NB4 (cell line): ENCODE data around the gene NHERF1.
A peak's percentile ranks its signal among the peaks of the same experiment; 100 is the strongest.

ENCODE experiments used
- DNase-seq: peaks from one replicate; pipeline ENCODE4 v3.0.0; 2010; ENCODE audit warnings: low read depth
- H3K4me3 ChIP-seq: one replicate; pipeline ENCODE4 v1.5.1; 2011; ENCODE audit warnings: mild to moderate bottlenecking, low read depth, low read length, moderate library complexity
- CTCF ChIP-seq: IDR thresholded peaks from one replicate; pipeline ENCODE4 v1.5.1; 2012; ENCODE audit warnings: low read depth, low read length
- MYC ChIP-seq: IDR thresholded peaks from 2 replicates; pipeline ENCODE4 v1.6.1; 2011; ENCODE audit warnings: low read depth, low read length
- POLR2A ChIP-seq: IDR thresholded peaks from 2 replicates; pipeline ENCODE4 v1.6.1; 2011; ENCODE audit warnings: mild to moderate bottlenecking; ENCODE audit not compliant: insufficient read length; ENCODE audit errors: extremely low read depth
- TF ChIP-seq, protein P1 (sequence below): IDR thresholded peaks from 2 replicates; pipeline ENCODE4 v1.6.1; 2011; ENCODE audit warnings: low read depth, low read length

The NHERF1 gene

GRCh38 chr17:74763565-74764387 lies 15.3 kb downstream of the NHERF1 start:
- H3K4me3 ChIP-seq: no peak overlapping the region
- peak; percentile 22 for DNase-seq
- TF ChIP-seq, protein P1, sequence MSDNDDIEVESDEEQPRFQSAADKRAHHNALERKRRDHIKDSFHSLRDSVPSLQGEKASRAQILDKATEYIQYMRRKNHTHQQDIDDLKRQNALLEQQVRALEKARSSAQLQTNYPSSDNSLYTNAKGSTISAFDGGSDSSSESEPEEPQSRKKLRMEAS: no peak
- TF ChIP-seq CTCF (no peak), POLR2A (no peak), MYC (no peak)

- no peak overlapping the region for H3K4me3 ChIP-seq
- TF ChIP-seq POLR2A (no peak), CTCF (no peak), MYC (no peak)
- TF ChIP-seq, protein P1: no peak
- no peak for DNase-seq
Observed at GRCh38 chr17:74764751-74765286, 16.4 kb downstream of the NHERF1 start.

DNA sequence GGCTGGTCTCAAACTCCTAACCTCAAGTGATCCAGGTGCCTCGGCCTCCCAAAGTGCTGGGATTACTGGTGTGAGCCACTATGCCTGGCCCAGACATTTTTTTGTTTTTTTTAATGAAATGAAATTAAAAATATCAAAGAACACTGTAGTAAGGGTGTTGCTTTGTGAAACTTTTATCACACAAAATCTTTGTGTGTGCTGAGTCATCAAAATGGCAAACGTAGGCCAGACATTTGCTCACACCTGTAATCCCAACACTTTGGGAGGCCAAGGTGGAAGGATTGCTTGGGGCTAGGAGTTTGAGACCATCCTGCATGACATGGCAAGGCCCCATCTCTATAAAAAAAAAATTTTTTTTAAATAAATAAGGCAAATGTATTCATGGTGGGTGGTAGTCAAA lies 18.0 kb downstream of the NHERF1 start:
- DNase-seq: no peak
- H3K4me3 ChIP-seq: no peak overlapping the region
- TF ChIP-seq CTCF (no peak), MYC (no peak), POLR2A (no peak)
- TF ChIP-seq, protein P1: no peak

GRCh38 chr17:74767111-74767516 lies 18.7 kb downstream of the NHERF1 start:
- DNase-seq: no peak
- no peak overlapping the region for H3K4me3 ChIP-seq
- TF ChIP-seq MYC: no peak
- TF ChIP-seq, protein P1: no peak
- no peak for TF ChIP-seq POLR2A
- no peak for TF ChIP-seq CTCF

- peak; percentile 11 for DNase-seq
- TF ChIP-seq POLR2A (no peak), CTCF (no peak), MYC (no peak)
- TF ChIP-seq, protein P1: no peak
- H3K4me3 ChIP-seq: no peak overlapping the region
Observed at GRCh38 chr17:74768069-74768762, 19.8 kb downstream of the NHERF1 start.
